Stimulated activated CD4-positive, alpha-beta T cell treated with anti-CD3 and anti-CD28 coated beads, Interleukin-4, amount 100 ng/mL, for 24 hours (primary cell): ENCODE data around the gene CREG1.
"Not testable (repeated sequence)": the region's sequence is repeated elsewhere in the genome, so short reads cannot be mapped to it uniquely, and the experiment has no call there.

Experiments used
- DNase-seq: peaks from one replicate; pipeline ENCODE4 v3.0.0-alpha.2; 2020

Gene CREG1

DNA sequence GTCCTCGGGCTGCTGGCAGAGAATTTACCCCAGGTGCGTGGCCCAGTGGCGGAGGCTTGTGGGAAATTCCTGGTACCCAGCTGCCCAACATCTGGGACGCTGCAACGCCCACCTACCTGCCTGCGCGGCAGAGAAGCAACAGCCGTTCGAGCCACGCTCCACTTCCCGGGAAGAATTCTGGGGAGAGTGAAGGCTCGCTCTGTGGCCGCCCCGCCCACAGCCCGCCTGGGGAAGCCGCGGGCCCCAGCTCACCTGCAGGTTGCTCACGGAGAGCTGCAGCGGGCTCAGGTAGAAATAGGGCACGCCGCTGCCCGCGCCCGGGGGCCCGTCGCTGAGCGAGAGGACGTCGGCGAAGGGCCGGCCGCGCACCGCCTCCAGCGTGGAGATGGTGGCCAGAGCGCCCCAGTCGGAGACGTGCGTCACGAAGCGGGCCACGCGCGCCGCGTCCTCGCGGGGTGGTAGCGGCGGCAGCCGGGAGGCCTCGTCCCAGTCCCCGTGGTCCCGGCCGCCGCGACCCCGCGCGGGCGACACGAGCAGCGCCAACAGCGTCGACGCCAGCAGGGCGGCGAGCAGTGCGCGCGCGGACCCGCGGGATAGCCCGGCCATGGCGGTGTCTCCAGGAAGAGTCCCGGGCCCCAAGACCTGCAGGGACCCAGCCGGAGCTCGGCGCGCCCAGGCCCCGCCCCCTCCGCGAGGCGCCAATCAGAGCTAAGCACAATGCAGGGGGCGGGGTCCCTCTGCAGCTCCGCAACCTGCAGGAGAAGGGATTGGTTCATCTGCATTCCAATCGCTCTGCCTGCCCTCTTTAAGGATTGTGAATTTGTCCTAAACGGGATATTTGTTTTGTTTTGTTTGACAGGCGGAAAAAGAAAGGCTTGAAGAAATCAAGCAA is at the start of gene CREG1:
TSS of gene CREG1 (minus strand) at position 627 of the 892 bp plus-strand sequence.
- peak; percentile 90 for DNase-seq

DNA sequence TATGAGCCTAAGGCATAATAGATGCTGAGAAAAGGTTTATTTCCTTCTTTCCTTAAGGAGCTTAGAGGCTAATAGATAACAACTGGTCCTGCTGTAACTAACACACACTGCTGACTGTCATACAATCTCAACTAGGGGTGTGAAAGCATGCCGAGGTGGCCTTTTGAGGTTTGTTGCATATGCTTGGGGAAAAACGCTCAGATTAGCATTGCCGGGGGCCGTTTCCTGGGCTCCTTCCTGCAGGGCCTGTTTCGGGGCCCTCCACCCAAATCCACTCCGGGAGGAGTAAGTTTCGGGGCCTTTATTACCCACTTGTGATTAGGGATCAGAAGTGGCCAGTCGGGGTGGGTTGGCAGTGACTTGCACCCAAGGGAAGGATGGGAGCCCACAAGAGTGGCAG is 49.3 kb upstream of the CREG1 start:
- peak; percentile 20 for DNase-seq

DNA sequence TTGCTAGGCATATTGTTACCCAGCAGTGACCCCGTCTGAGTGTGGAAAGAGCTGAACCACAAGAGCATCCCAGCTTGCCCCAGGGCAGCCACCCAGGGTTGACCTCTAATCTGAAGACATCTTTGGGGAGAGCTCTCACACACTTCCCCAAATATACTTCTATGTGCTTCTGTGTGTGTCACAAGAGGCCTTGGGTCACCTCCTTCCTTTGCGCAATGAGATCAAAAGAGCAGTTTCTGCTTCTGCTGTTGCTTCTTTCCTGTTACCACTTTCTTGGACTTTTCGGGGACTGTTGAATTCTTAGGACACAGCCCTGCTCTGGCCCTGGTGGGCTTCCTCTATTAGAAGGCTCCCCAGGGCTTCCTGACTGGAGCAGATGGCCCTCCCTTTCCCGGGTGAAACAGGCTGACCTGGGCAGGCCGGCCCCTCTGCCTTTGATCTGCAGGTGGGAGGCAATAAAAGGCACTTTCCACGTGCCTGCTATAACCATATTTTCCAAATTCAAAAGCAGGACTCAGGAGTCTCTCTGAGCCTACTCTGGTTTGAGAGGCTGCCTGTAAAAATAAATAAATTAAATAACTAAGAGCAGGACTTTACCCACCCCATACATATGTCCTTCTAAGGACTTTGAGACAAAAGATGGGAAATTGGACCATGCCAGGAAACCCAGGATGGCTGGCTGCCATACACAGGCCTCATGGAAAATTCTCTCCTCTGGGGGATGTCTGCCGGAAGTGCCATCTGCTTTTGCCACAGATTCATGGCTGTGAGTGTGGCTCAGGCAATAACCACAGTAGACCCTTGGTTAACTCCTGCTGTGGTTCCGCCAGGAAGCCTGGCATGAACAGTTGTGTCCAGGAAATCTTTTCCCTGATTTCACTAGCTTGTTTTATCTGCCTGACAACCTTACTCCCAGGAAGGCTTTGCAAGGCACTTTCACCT is 48.2 kb upstream of the CREG1 start:
- peak; percentile 8 for DNase-seq

DNA sequence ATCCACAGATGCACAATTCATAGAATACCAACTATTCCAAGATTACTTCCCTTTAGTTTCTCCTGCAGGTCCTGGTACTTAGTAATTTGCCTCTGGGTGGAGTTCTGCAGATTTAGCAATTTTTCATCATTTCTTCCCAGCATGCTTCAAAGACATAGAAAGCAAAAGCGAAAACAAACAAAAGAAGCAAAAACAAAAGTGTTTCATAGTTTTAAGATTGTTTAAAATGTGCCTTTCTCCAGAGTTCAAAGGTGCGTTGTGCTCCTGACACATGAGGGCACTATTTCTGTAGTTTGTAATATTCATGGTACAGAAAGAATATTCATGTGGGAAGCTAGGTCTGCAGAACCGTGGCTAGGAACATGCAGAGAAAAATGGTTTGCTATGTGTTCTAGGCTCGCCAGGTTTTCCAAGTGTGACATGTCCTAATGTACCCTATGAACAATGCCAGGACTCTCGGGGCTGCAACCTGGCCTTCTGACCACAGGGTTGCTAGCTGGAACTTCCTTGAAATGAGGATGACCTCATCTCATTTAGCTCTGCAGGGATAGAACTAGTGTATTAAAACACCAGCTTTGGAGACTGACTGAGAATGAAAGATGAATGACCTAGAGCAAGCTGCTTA is 46.5 kb upstream of the CREG1 start:
- DNase-seq, result peak; percentile 46

DNA sequence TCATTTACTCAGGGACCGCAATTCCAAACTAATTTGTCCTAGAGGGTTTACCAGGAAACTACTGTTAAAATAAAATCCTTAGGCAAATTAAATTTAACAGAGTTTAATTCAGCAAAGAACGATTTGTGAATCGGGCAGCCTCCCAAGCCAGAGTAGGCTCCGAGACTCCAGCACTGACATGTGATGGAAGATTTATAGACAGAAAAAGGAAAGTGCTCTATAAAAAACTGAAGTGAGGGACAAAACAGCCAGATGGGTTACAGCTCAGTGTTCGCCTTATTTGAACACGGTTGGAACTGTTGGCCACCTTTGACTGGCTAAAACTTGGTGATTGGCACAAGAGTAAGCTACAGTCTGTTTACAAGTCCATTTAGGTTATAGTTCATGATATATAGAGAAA is 41.3 kb upstream of the CREG1 start:
- no peak for DNase-seq

DNA sequence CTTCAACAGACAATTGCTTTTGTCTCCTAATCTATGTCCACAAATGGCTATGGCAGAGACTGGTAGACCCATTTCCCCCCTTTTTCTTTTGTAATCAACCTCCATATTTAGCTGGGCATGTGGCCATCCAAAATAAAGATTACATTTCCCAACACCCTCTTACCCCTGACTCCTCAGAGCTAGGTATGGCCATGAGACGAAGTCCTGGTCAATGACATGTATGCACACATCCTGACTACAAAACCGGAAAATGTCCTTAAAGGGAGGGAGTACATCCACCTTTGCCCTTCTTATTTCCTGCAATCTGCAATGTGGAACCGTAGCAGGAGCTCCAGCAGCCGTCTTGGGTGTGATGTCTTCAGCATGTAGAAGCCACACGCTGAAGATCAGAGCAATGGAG is 40.3 kb upstream of the CREG1 start:
- DNase-seq, result no peak

DNA sequence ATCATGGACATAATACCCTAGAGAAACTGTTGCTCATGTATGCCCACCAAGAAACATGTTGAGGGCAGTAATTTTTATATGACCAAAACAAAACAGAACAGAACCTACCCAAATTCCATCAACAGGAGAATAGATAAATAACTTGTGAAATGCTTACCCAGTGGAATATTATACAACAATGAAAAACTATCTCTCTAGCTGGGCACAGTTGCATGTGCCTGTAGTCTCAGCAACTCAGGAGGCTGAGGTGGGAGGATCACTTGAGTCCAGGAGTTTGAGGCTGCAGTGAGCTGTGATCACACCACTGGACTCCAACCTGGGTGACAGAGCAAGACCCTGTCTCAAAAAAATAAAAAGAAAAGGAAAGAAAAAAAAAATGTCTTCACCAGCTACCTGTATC is 38.9 kb upstream of the CREG1 start:
- no peak for DNase-seq

DNA sequence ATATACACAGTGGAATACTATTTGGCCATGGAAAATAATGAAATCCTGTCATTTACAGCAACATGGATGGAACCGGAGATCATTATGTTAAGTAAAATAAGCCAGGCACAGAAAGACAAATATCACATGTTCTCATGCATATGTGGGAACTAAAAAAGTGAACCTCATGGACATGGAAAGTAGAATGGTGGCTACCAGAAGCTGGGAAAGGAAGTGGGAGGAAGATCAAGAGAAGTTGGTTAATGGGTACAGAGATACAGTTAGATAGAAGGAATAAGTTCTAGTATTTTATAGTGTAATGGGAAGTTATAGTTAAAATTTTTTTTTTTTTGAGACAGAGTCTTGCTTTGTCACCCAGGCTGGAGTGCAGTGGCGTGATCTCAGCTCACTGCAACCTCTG is 34.8 kb upstream of the CREG1 start:
- no peak for DNase-seq

DNA sequence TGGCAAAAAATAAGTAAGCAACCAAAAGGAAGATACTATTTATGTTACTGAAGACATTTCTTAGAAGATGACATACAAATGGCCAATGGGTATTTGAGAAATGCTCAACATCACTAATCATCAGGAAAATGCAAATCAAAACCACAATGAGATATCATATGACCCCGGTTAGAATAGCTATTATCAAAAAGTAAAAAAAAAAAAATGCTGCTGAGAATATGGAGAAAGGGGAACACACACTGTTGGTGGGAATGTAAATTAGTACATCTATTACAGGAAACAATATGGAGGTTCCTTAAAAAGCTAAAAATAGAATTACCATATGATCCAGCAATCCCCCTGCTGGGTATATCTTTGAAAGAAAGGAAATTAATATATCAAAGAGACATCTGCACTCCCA is 34.3 kb upstream of the CREG1 start:
- DNase-seq, result no peak

DNA sequence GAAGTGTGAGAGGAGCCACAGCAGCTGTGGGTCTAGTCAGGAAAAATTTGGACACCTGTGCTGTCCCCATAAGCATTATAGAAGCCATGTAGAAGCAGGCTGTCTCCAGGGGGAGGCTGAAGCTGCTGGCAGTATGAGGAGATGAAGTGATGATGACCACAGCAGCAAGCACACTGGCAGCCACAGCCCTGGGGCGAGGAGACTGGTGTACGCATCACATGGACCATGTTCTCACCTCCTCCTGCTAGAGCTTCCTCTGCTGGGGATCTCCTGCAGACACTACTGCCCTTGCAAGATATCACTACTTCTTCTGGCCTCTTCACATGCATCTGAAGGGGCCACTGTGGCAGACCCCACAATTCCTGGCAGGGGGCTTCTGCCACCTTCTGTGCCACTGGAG is 33.8 kb upstream of the CREG1 start:
- no peak for DNase-seq

DNA sequence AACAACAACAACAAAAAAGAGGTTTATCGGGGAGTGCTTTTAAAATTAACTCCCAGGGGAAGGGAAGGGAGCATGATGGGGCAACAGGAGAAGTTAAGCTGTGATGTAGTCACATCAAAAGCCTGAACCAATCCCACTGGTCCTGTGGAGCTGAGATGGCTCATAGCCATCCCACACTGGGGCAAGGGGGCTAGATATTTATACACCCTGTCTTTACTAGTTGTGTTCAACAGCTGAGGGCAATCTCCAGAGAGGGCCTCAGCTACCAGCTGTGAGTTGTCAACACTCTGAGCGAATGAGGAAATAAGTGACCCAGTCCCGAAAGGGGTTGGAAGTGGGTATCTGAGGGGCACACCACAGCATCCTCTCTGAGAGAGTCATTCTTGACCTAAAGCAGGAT is 31.0 kb upstream of the CREG1 start:
- DNase-seq, result no peak

DNA sequence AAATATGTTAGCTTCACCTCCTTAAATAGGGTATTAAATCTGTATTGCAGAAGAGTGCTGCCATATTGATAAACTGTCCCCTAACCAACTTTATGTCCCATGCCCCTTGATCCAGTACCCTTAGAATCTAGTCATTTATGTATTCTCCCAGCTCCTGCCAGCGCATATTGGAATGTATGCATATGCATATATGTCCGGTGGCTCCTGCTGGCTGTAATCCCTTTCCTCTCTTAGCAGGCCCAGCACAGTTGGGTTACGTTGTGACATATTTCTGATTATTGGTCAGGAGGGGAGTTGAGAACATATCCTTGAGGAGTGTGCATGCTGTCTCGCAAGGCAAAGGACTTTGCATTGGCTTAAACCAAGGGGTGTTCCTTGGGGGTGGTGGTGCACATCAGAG is 29.2 kb upstream of the CREG1 start:
- DNase-seq, result no peak

DNA sequence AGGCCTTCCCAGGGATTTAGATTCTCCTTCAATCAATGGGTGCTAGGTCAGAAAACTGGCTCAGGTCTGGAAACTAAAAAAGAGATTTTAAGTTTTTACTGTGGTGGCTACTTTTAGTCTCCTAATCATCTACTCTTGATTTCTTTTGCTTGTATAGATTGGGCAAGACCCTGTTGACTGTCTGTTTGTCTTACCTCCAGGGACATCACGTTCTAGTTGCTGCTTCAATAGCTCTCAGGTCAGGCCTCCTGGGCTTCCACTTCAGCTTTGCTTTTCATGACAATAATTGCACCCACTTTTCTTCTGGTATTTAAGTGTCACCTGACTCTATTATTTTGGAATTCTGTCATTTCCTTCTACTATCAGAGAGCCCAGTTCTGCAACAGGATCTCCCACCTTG is 28.5 kb upstream of the CREG1 start:
- no peak for DNase-seq

DNA sequence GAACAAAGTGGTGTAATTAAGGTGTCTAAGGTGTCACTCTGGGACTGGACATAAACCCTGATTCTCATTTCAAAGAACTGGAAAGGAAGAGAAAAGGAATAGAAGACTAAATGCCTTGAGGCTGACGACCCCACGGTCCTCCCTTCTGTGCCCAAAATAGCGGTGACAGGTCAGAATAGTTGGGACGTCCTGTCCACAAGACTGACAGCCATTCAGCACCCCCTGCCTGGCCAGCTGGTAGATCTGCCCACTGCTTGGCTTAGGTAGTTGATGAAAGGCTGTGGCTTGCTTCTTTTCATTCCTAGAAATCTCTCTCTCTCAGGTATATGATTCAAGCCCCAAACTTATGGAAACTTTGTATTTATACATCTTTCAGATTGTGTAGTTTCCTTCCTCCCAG is 26.4 kb upstream of the CREG1 start:
- DNase-seq, result no peak

DNA sequence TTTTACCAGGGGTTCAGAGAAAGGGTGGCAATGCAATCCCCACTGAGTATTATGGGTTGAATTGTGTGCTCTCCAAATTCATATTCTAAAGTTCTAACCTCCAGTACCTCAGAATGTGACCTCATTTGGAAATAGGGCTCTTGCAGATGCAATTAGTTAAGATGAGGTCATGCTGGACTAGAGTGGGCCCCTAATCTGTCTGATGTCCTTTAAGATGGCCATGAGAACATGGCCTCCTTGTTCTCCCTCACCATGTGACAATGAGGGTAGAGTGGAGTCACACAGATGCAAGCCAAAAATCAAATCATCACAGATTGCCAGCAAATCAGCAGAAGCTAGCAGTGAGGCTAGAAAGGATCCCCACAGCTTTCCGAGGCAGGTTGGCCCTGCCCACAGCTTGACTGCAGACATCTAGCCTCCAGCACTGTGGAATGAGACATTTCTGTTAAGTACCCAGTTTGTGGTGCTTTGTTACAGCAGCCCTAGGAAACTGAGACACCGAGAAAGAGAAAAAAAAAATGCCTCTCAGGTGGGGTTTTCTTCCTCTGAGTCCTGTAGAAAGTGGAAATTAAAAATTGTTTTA is 25.5 kb upstream of the CREG1 start:
- DNase-seq, result no peak

DNA sequence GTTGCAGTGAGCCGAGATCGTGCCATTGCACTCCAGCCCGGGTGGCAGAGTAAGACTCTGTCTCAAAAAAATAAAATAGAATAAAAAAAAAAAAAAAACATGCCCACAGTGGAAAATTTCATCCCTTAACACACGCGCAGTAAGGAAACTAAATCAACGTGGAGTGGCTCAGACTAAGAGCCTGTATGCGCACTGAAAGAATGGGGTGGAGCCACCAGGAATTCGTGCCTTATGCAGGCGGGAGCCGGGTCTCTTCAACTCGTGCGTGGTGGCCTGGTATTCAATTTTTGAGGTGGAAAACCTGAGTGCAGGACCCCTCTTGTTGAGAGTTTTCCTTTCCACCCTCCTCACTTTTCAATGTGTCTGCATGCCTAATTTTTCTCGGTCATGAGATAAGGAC is 22.1 kb upstream of the CREG1 start:
- no peak for DNase-seq

DNA sequence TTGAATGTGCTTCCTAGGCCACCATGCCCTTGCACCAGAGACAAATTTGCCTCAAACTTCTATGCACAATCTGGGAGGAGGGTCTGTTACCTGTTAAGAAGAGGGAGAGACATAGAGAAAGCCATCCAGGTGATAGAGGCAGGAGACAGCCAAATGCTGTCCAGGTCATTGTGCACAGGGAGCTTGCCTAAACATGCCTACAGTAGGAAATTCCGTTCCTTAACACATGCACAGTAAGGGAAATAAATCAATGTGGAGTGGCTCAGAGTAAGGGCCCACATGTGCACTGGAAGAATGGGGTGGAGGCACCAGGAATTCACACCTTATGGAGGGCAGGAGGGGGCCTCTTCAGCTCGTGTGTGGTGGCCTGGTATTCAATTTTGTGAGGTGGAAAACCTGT is 19.5 kb upstream of the CREG1 start:
- DNase-seq, result no peak

DNA sequence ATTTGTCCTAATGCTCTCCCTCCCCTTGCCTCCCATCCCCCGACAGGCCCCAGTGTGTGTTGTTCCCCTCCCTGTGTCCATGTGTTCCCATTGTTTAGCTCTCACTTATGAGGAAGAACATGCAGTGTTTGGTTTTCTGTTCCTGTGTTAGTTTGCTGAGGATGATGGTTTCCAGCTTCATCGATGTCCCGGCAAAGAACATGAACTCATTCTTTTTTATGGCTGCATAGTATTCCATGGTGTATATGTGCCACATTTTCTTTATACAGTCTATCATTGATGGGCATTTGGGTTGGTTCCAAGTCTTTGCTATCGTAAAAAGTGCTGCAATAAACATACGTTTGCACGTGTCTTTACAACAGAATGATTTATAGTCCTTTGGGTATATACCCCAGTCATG is 17.1 kb upstream of the CREG1 start:
- not testable (repeated sequence) for DNase-seq

DNA sequence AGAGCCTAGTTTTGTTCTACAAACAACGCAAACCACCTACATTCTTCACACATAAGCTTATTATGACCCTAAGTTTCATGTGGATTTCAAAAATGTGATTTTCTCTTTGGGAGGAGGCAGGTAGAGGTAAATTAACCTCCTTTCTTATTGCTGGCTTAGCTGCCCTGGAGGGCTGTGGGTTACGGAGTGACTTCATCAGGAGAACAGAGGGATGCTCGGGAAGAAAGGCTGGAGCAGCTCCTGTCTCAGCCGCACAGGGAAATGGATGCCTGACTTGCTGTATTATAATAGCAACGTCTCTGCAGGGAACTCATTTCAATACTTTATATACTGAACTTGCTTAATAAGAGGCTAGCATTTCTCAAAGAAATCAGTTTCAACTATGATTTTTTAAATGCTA is 14.1 kb upstream of the CREG1 start:
- no peak for DNase-seq

DNA sequence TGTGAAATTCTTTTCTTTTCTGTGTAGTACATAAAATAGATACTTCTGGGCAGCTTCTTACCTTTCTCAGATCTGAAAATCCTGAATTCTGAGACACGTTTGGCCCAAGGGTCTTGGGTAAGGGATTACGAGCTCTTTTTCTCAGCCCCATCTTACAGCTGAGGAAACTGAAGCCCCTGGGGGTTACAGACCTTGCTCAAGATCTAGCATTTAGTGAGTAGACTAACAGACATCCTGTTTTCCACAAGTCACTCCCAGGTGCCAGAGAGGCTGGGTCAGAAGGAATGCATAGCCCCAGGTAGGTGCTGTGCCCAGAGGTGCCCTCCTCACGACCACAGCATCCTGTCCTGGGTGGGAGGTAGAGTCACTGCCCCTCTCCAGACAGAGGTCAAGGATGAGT is 13.2 kb upstream of the CREG1 start:
- no peak for DNase-seq

DNA sequence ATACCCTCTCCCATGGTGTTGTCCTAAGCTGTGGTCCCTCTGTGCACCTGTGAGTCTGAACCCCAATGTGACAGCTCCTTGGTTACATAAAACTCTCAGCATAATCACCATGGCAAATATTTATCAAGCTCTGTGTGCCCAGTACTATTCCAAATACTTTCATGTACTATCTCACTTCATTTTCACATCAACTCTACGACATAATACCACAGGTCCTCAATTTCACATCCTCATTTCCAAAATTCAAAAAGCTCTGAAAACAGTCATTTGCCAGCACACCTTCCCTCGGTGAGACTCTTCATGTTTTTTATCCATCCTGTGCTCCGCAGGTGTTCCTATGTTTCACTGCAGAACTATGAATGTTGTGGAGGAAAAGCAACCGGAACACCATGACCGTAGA is 12.4 kb upstream of the CREG1 start:
- no peak for DNase-seq

DNA sequence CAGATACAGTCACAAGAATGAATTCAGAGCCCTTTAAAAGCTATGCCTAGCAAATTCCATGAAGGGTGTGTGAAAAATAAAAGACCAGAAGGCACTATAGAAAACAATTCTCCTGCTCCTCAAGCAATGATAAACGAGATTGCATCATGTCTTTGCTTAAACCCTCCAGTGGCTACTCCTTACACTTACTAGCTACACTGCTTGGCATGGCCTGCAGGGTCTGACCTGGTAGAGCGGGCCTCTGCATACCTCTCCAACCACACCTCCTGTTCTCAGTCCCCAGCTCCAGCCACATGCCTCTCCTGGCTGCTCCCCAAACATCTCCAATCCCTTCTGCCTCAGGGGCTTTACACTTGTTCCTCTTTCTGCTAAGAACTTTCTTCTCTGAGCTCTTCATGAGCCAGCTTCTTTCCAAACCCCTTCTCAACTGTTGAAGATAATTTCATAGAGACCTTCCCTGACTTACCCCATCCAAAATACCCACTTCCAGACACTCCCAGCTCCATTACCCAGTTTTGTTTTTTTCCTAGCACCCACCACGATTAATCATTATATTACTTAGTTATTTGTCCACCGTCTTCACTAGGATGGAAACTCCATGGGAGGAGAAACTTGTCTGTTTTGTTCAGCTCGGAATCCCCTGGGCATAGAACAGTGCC is 11.2 kb upstream of the CREG1 start:
- DNase-seq, result no peak
